Gastrocnemius medialis (tissue), 4 donors: ENCODE measurements around the gene RPL3. TPM values are rescaled to one million over a fixed set of nuclear protein-coding genes. Genes with fewer than 3 reads are reported as not detected.
A peak's percentile ranks its signal among the peaks of the same experiment; 100 is the strongest.

ENCODE experiments used
- ATAC-seq, 2 donors: fragments of 150-250 bp; one replicate each; pipeline ENCODE4 v1.9.1; 2016
- DNase-seq, 2 donors: peaks; one replicate each; pipeline ENCODE4 v3.0.0-alpha.2; 2019
- H3K27ac ChIP-seq, 4 donors: fragments of 200-600 bp; sonication (generic); 1 replicate in 1 of 4; 2 replicates in 3 of 4; pipeline ENCODE4 v1.5.1; 2016 to 2018; ENCODE audit warnings: mild to moderate bottlenecking in 2 of 4, moderate library complexity in 1 of 4
- H3K27me3 ChIP-seq, 3 donors: fragments of 200-600 bp; sonication (generic) in 2 of 3; 1 replicate in 1 of 3; 2 replicates in 2 of 3; pipeline versions ENCODE4 v1.5.1 to v1.6.0; 2016 to 2019; ENCODE audit warnings: mild to moderate bottlenecking in 1 of 3, moderate library complexity in 1 of 3
- H3K36me3 ChIP-seq, 2 donors: fragments of 200-600 bp; sonication (generic) in 1 of 2; one replicate each; pipeline ENCODE4 v1.5.1; 2017 to 2018
- H3K4me1 ChIP-seq, 2 donors: fragments of 200-600 bp; sonication (generic) in 1 of 2; one replicate each; pipeline ENCODE4 v1.5.1; 2016 to 2017; ENCODE audit warnings: mild to moderate bottlenecking in 2 of 2
- H3K4me3 ChIP-seq, 4 donors: fragments of 200-600 bp; sonication (generic) in 3 of 4; 1 replicate in 1 of 4; 2 replicates in 3 of 4; pipeline ENCODE4 v1.5.1; 2016 to 2019; ENCODE audit warnings: mild to moderate bottlenecking in 2 of 4
- H3K9me3 ChIP-seq, 3 donors: fragments of 200-600 bp; sonication (generic) in 2 of 3; 1 replicate in 1 of 3; 2 replicates in 2 of 3; pipeline ENCODE4 v1.5.1; 2016 to 2019
- CTCF ChIP-seq, 5 experiments: fragments of 450-650 bp in 3 of 5; fragments of 200-600 bp in 2 of 5; sonication (generic) in 2 of 5; IDR thresholded peaks in 4 of 5; conservative IDR thresholded peaks in 1 of 5; 1 replicate in 4 of 5; 2 replicates in 1 of 5; pipeline ENCODE4 v1.5.1; 2016 to 2019; ENCODE audit warnings: antibody characterized with exemption in 5 of 5, mild to moderate bottlenecking in 3 of 5, moderate library complexity in 3 of 5
- POLR2A ChIP-seq, 2 donors: fragments of 450-650 bp; IDR thresholded peaks; one replicate each; pipeline ENCODE4 v1.6.1; 2017; ENCODE audit warnings: antibody characterized with exemption in 2 of 2, mild to moderate bottlenecking in 2 of 2, moderate library complexity in 2 of 2
- in situ Hi-C, 4 donors: fragments of 200-750 bp; cut with MboI; loops; one replicate each; pipeline versions ENCODE4 v1.15.0 to v1.8.0; 2017; ENCODE audit warnings: low sequenced_read_pairs in 4 of 4
- intact Hi-C: fragments of 100-400 bp; cut with DNase I; formaldehyde crosslinking; loops from one replicate; pipeline ENCODE4 v1.15.1; 2023; ENCODE audit warnings: low total_unique reads
- total RNA-seq, 4 donors: library from RNA; depleted of rRNA; stranded (reverse); fragments of >200 nt; gene quantifications; one replicate each; pipeline versions ENCODE4 v1.1.0 to v1.2.3, GENCODE V29; 2016

Gene RPL3
- 100 to 1,000 TPM; 261 to 680 (median 391) TPM for total RNA-seq

GRCh38 chr22:39319284-39320022, at the start of gene RPL3:
TSS of gene RPL3 (minus strand) at chr22:39319623. CDS start at chr22:39319597, 26 bp downstream.
- in situ Hi-C loops (loop anchor here in 2 of 4 donors (5.0 to 25.0 kb wide), 2 partner anchors 82 to 193 kb away; partner anchors contain the start of genes ATF4 (in 1 of the 2) and MIEF1 (in 1 of the 2)), intact Hi-C loops (loop anchor here (1.0 to 2.0 kb wide), 7 partner anchors 30 to 447 kb away; partner anchors contain the start of genes ATF4, CBX6, CBX7 and RPS19BP1)
- TF ChIP-seq POLR2A (IDR thresholded peaks at IDR 0.05) (peak; percentile 94 to 96), CTCF (IDR thresholded peaks at IDR 0.05 in 4 of 5, conservative IDR thresholded peaks at IDR 0.05 in 1 of 5) (peak in 2 of 5 experiments; percentile 37 to 46)
- Histone ChIP-seq H3K27ac (peak within 1 kb of the TSS; percentile 86 to 98 (median 91)), H3K36me3 (peaks cover 4 to 36% of the 10 kb centered on the region in 2 donors), H3K4me1 (peaks cover 42 to 44% of the 10 kb centered on the region in 2 donors), H3K9me3 (no peaks in the 10 kb centered on the region), H3K27me3 (no peaks in the 10 kb centered on the region), H3K4me3 (peak within 1 kb of the TSS; percentile 65 to 91 (median 84))
- peak; percentile 84 to 87 for ATAC-seq
- DNase-seq, result peak; percentile 93 to 96

- peaks cover 6 to 9% of the 10 kb centered on the region in 2 donors for H3K4me1 ChIP-seq
- in situ Hi-C loops (loop anchor here in 1 of 4 donors (25.0 kb wide), 1 partner anchor 643 kb away; no protein-coding TSS in a partner anchor), intact Hi-C loops (no loop called here)
- ATAC-seq (no peak), DNase-seq (no peak)
- no peaks in the 10 kb centered on the region for H3K36me3 ChIP-seq
- H3K4me3 ChIP-seq, result no peak overlapping the region
- peak overlapping the region in 1 of 4 donors; percentile 18 for H3K27ac ChIP-seq
- H3K27me3 ChIP-seq, result no peaks in the 10 kb centered on the region
- no peaks in the 10 kb centered on the region for H3K9me3 ChIP-seq
- TF ChIP-seq POLR2A (IDR thresholded peaks at IDR 0.05) (no peak), CTCF (IDR thresholded peaks at IDR 0.05 in 4 of 5, conservative IDR thresholded peaks at IDR 0.05 in 1 of 5) (no peak)
Observed at GRCh38 chr22:39369186-39369585, 49.8 kb upstream of the RPL3 start.

- H3K4me3 ChIP-seq, result no peak overlapping the region
- no peaks in the 10 kb centered on the region for H3K27me3 ChIP-seq
- TF ChIP-seq CTCF (IDR thresholded peaks at IDR 0.05 in 4 of 5, conservative IDR thresholded peaks at IDR 0.05 in 1 of 5), result no peak
- no peak for TF ChIP-seq POLR2A (IDR thresholded peaks at IDR 0.05)
- peaks cover 10 to 16% of the 10 kb centered on the region in 2 donors for H3K4me1 ChIP-seq
- H3K27ac ChIP-seq, result peak overlapping the region in 1 of 4 donors; percentile 18
- H3K9me3 ChIP-seq, result no peaks in the 10 kb centered on the region
- no peaks in the 10 kb centered on the region for H3K36me3 ChIP-seq
- in situ Hi-C loops (loop anchor here in 1 of 4 donors (25.0 kb wide), 1 partner anchor 644 kb away; no protein-coding TSS in a partner anchor), intact Hi-C loops (no loop called here)
- DNase-seq (no peak), ATAC-seq (peak in 1 of 2 donors; percentile 39)
Observed at GRCh38 chr22:39368461-39368911, 49.1 kb upstream of the RPL3 start.

- Histone ChIP-seq H3K27ac (no peak overlapping the region), H3K9me3 (no peaks in the 10 kb centered on the region), H3K4me1 (peaks cover 10 to 17% of the 10 kb centered on the region in 2 donors), H3K27me3 (no peaks in the 10 kb centered on the region), H3K36me3 (no peaks in the 10 kb centered on the region), H3K4me3 (no peak overlapping the region)
- ATAC-seq (no peak), DNase-seq (no peak)
- in situ Hi-C loops, result loop anchor here in 1 of 4 donors (25.0 kb wide), 1 partner anchor 645 kb away; no protein-coding TSS in a partner anchor
- intact Hi-C loops, result no loop called here
- TF ChIP-seq CTCF (IDR thresholded peaks at IDR 0.05 in 4 of 5, conservative IDR thresholded peaks at IDR 0.05 in 1 of 5), result no peak
- TF ChIP-seq POLR2A (IDR thresholded peaks at IDR 0.05), result no peak
Observed at GRCh38 chr22:39367035-39367434, 47.6 kb upstream of the RPL3 start.
